ENCODE results near the gene ARHGEF19. TPM values are rescaled to one million over a fixed set of nuclear protein-coding genes. Genes with fewer than 3 reads are reported as not detected.

Gene ARHGEF19
- total and polyA plus RNA-seq, 2 of the 13 experiments (the other 11 are each of a cell fraction or from before 2014, with no cell fraction given): 1.7 to 1.8 TPM

DNA sequence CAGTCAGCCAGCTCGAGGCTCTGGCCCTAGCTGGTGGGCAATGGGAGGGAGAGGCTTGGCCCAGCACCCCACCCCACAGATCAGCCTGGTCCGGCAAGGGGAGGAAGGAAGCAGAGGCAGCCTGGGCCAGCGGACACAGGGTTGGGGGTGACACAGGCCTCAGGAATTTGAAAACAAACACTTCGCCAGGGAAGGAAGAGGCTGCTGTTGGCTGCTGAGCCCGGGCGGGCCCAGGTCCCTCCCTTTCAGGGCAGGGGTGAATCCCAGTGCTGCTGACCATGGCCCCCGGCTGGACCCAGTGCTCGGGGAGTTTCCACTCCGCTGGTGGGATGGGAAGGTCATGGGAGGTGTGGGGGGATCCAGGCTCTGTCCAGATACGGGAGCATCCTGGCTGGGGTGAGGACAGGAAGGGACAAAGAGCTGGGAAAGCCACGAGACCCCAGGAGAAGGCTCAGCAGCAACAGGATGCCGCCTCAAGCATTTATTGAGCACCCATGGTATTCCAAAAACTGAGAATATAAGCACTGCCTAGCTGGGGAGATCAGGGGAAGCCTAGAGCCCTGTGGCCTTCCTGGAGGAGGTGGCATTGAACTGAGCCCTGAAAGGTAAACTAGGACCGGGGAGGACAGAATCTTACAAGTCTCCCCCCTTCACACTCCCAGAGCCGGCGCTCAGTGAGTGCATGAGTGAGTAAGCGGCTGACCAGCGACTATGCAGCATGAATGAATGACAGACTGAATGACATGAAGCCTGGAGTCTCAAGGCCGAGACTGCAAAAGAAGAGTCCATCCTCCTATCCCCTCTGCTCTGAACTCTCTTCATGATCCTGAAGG lies 30.3 kb downstream of the ARHGEF19 start (continued):
- TF ChIP-seq HOXD1 (CRISPR knock-in tag; IDR thresholded peaks at IDR 0.05) (0 out of 2 replicates have a peak, but pooled peaks have one; percentile 47), MEIS2 (CRISPR knock-in tag; IDR thresholded peaks at IDR 0.05) (no peak), ZBTB20 (CRISPR knock-in tag; IDR thresholded peaks at IDR 0.05; ENCODE audit: borderline replicate concordance, low read depth) (peak; percentile 56; the same call in 1 of the 2 replicates), KDM5A (IDR thresholded peaks at IDR 0.05; ENCODE audit: borderline replicate concordance, low read length) (no peak), ZNF704 (CRISPR knock-in tag; IDR thresholded peaks at IDR 0.05; ENCODE audit: borderline replicate concordance) (no peak), ZNF580 (CRISPR knock-in tag; IDR thresholded peaks at IDR 0.05; ENCODE audit: borderline replicate concordance, low read depth) (peak; percentile 87; the same call in 1 of the 2 replicates), KAT7 (CRISPR knock-in tag; IDR thresholded peaks at IDR 0.05; ENCODE audit: borderline replicate concordance) (peak; percentile 28; the same call in 1 of the 2 replicates), ZC3H13 (CRISPR knock-in tag; IDR thresholded peaks at IDR 0.05) (no peak), RBM22 (optimal IDR thresholded peaks at IDR 0.05; ENCODE audit: low read length) (no peak), ZSCAN5A (CRISPR knock-in tag; IDR thresholded peaks at IDR 0.05; ENCODE audit: borderline replicate concordance) (no peak), E2F5 (CRISPR knock-in tag; conservative IDR thresholded peaks at IDR 0.05) (no peak), KLF16 (CRISPR knock-in tag; IDR thresholded peaks at IDR 0.05) (0 out of 4 replicates have a peak, but pooled peaks of 1 of the 2 experiments have one; percentile 17), ZNF556 (CRISPR knock-in tag; IDR thresholded peaks at IDR 0.05; ENCODE audit: borderline replicate concordance) (peak; percentile 36; the same call in 1 of the 2 replicates), NCOA2 (CRISPR knock-in tag; IDR thresholded peaks at IDR 0.05) (peak; percentile 69), NONO (IDR thresholded peaks at IDR 0.05) (no peak), NONO (CRISPR knock-in tag; conservative IDR thresholded peaks at IDR 0.05) (no peak), ZNF121 (CRISPR knock-in tag; IDR thresholded peaks at IDR 0.05) (no peak)
- TF ChIP-seq, protein P1, sequence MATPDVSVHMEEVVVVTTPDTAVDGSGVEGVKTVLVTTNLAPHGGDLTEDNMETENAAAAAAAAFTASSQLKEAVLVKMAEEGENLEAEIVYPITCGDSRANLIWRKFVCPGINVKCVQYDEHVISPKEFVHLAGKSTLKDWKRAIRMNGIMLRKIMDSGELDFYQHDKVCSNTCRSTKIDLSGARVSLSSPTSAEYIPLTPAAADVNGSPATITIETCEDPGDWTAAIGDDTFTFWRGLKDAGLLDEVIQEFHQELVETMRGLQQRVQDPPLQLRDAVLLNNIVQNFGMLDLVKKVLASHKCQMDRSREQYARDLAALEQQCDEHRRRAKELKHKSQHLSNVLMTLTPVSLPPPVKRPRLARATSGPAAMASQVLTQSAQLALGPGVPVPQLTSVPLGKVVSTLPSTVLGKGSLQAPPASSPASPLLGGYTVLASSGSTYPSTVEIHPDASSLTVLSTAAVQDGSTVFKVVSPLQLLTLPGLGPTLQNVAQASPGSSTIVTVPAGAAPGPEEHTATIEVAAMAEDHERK (CRISPR knock-in tag; IDR thresholded peaks at IDR 0.05; ENCODE audit: low read depth): no peak
- TF ChIP-seq, protein P2, sequence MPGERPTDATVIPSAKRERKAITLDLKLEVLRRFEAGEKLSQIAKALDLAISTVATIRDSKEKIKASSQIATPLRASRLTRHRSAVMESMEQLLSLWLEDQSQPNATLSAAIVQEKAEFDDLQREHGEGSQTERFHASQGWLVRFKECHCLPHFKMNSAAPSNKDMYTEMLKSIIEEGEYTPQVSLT (CRISPR knock-in tag; IDR thresholded peaks at IDR 0.05; ENCODE audit: borderline replicate concordance, low read depth): no peak

Measured in HepG2 (cell line).